ENCODE measurements around the gene HERC6.

GRCh38 chr4:88456670-88457306 lies 78.1 kb downstream of the HERC6 start, which contains the start of gene HERC5:
- TF ChIP-seq, protein P1, sequence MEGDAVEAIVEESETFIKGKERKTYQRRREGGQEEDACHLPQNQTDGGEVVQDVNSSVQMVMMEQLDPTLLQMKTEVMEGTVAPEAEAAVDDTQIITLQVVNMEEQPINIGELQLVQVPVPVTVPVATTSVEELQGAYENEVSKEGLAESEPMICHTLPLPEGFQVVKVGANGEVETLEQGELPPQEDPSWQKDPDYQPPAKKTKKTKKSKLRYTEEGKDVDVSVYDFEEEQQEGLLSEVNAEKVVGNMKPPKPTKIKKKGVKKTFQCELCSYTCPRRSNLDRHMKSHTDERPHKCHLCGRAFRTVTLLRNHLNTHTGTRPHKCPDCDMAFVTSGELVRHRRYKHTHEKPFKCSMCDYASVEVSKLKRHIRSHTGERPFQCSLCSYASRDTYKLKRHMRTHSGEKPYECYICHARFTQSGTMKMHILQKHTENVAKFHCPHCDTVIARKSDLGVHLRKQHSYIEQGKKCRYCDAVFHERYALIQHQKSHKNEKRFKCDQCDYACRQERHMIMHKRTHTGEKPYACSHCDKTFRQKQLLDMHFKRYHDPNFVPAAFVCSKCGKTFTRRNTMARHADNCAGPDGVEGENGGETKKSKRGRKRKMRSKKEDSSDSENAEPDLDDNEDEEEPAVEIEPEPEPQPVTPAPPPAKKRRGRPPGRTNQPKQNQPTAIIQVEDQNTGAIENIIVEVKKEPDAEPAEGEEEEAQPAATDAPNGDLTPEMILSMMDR (IDR thresholded peaks at IDR 0.05; ENCODE audit: low read depth, low read length) = peak; percentile 33
- TF ChIP-seq POLR2A (IDR thresholded peaks at IDR 0.05; ENCODE audit: extremely low read depth, insufficient read length) = peak; percentile 34
